Measurements from ENCODE around the gene SSU72.

DNA sequence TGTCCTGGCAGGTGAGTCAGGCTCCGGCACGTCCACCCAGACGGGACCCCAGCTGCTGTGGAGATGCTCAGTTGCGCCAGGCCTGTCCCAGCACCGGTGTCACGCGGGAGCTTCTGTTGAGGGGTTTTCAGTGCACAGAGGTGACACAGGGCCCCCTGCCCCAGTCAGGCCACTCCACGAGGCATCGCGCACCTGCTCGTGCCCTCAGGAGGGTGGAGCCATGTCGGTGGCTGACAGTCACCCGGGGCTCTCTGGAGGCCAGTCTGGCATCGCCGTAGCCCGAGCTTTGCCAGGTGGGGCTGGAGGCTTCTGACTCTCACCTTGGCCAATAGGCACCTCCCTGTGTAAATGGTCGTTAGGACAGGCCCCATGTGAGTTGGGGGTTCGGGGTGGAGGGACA is 45.3 kb downstream of the SSU72 start:
- TF ChIP-seq POLR2A (IDR thresholded peaks at IDR 0.05) (no peak), POLR2AphosphoS5 (IDR thresholded peaks at IDR 0.05) (no peak)
- TF ChIP-seq, protein P1, sequence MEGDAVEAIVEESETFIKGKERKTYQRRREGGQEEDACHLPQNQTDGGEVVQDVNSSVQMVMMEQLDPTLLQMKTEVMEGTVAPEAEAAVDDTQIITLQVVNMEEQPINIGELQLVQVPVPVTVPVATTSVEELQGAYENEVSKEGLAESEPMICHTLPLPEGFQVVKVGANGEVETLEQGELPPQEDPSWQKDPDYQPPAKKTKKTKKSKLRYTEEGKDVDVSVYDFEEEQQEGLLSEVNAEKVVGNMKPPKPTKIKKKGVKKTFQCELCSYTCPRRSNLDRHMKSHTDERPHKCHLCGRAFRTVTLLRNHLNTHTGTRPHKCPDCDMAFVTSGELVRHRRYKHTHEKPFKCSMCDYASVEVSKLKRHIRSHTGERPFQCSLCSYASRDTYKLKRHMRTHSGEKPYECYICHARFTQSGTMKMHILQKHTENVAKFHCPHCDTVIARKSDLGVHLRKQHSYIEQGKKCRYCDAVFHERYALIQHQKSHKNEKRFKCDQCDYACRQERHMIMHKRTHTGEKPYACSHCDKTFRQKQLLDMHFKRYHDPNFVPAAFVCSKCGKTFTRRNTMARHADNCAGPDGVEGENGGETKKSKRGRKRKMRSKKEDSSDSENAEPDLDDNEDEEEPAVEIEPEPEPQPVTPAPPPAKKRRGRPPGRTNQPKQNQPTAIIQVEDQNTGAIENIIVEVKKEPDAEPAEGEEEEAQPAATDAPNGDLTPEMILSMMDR (IDR thresholded peaks at IDR 0.05): no peak
